Measurements from ENCODE around the gene PDZRN3.

DNA sequence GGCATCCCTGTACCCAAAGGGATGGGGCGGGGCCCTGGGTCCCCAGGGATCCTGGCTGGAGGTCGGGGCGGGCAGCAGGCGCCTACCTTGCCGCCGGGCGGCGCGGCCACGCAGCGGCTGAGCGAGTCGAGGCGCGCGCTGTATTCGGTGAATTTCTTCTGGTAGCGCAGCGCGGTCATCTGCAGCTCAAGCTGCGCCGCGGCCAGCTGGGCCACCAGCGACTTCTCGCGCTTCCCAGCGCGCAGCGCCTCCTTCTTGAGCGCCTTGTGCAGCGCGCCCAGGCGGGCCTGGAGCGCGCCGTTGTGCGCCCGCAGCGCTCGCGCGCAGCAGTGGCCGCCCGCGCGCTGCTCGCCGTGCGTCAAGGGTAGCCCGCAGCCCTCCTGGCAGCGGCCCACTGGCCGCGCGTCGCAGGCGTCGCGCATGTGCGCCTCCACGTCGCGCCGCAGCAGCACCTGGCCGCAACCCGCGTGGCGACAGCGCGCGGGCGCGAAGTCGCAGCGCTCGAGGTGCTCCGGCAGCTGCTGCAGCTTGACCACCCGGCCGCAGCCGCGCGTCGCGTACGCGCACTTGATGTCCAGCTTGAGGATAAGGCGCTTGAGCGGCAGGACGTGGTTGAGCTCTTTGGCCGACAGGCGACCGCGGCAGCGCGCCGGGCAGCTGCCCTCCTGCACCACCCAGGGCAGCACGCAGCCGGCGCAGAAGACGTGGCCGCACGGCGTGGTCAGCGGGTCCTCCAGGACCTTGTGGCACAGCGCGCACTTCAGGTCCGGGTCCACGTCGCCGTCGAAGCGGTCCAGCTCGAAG, 522 bp downstream of the PDZRN3 start:
- TF ChIP-seq ZFP3 (CRISPR knock-in tag; IDR thresholded peaks at IDR 0.05) (no peak), CSRNP3 (CRISPR knock-in tag; IDR thresholded peaks at IDR 0.05) (no peak), ARNTL (CRISPR knock-in tag; IDR thresholded peaks at IDR 0.05; ENCODE audit: borderline replicate concordance, low read depth) (no peak), RARB (CRISPR knock-in tag; IDR thresholded peaks at IDR 0.05) (no peak), ESRRG (CRISPR knock-in tag; IDR thresholded peaks at IDR 0.05) (no peak), CSDC2 (CRISPR knock-in tag; IDR thresholded peaks at IDR 0.05) (no peak), GLIS3 (CRISPR knock-in tag; IDR thresholded peaks at IDR 0.05) (no peak), ZFP30 (CRISPR knock-in tag; IDR thresholded peaks at IDR 0.05) (no peak)
- TF ChIP-seq, protein P1, sequence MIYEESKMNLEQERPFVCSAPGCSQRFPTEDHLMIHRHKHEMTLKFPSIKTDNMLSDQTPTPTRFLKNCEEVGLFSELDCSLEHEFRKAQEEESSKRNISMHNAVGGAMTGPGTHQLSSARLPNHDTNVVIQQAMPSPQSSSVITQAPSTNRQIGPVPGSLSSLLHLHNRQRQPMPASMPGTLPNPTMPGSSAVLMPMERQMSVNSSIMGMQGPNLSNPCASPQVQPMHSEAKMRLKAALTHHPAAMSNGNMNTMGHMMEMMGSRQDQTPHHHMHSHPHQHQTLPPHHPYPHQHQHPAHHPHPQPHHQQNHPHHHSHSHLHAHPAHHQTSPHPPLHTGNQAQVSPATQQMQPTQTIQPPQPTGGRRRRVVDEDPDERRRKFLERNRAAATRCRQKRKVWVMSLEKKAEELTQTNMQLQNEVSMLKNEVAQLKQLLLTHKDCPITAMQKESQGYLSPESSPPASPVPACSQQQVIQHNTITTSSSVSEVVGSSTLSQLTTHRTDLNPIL (CRISPR knock-in tag; IDR thresholded peaks at IDR 0.05; ENCODE audit: low read depth): no peak
- TF ChIP-seq, protein P2, sequence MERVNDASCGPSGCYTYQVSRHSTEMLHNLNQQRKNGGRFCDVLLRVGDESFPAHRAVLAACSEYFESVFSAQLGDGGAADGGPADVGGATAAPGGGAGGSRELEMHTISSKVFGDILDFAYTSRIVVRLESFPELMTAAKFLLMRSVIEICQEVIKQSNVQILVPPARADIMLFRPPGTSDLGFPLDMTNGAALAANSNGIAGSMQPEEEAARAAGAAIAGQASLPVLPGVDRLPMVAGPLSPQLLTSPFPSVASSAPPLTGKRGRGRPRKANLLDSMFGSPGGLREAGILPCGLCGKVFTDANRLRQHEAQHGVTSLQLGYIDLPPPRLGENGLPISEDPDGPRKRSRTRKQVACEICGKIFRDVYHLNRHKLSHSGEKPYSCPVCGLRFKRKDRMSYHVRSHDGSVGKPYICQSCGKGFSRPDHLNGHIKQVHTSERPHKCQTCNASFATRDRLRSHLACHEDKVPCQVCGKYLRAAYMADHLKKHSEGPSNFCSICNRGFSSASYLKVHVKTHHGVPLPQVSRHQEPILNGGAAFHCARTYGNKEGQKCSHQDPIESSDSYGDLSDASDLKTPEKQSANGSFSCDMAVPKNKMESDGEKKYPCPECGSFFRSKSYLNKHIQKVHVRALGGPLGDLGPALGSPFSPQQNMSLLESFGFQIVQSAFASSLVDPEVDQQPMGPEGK (CRISPR knock-in tag; IDR thresholded peaks at IDR 0.05; ENCODE audit: borderline replicate concordance): no peak
